B cell (primary cell): ENCODE data around the gene UNC13D. TPM values are rescaled to one million over a fixed set of nuclear protein-coding genes. Genes with fewer than 3 reads are reported as not detected.

ENCODE experiments used
- ATAC-seq: fragments of 200-7000 bp; cut with Tn5 transposase; one replicate; pipeline ENCODE4 v1.10.0; 2021; ENCODE audit warnings: low read depth, mild to moderate bottlenecking, moderate number of reproducible peaks, moderate library complexity
- CTCF ChIA-PET: fragments of 350-600 bp; sonication (Branson Sonifier 250); formaldehyde crosslinking; loops from one replicate; lab custom pipeline; 2021; ENCODE audit warnings: antibody characterized with exemption, inconsistent platforms; lab: Charles Lee
- POLR2A ChIA-PET: fragments of 350-600 bp; sonication (Branson Sonifier 250); formaldehyde crosslinking; loops from one replicate; lab custom pipeline; 2021; ENCODE audit warnings: antibody characterized with exemption; lab: Charles Lee
- DNase-seq: peaks from one replicate; pipeline ENCODE4 v3.0.0; 2013
- H2AFZ ChIP-seq: 2 replicates; pipeline ENCODE4 v1.6.1; 2012; ENCODE audit warnings: mild to moderate bottlenecking, low read depth, low read length; ENCODE audit not compliant: insufficient read depth, poor library complexity, severe bottlenecking
- H3K27ac ChIP-seq, 2 donors: 1 replicate in 1 of 2; 2 replicates in 1 of 2; pipeline ENCODE4 v1.5.1; 2012 to 2013; ENCODE audit warnings: low read length in 2 of 2, mild to moderate bottlenecking in 2 of 2, moderate library complexity in 1 of 2
- H3K27me3 ChIP-seq, 4 experiments: fragments of 200-600 bp in 1 of 4; sonication (generic) in 1 of 4; replicated peaks in 1 of 4; 1 replicate in 2 of 4; 2 replicates in 2 of 4; pipeline versions ENCODE4 v1.6.1 to v1.7.0; 2013 to 2016; ENCODE audit warnings: low read length in 3 of 4, mild to moderate bottlenecking in 2 of 4, mixed read lengths in 1 of 4, moderate library complexity in 1 of 4; ENCODE audit not compliant: insufficient read depth in 4 of 4, control insufficient read depth in 3 of 4; ENCODE audit errors: control extremely low read depth in 1 of 4
- H3K36me3 ChIP-seq, 2 experiments: replicated peaks in 1 of 2; 1 replicate in 1 of 2; 2 replicates in 1 of 2; pipeline versions ENCODE4 v1.6.1 to v1.7.1; 2013; ENCODE audit warnings: low read length in 1 of 2; ENCODE audit not compliant: insufficient read depth in 2 of 2, control insufficient read depth in 1 of 2; ENCODE audit errors: control extremely low read depth in 1 of 2, extremely low read depth in 1 of 2
- H3K4me1 ChIP-seq, 2 donors: fragments of 200-600 bp in 1 of 2; sonication (generic) in 1 of 2; 1 replicate in 1 of 2; 2 replicates in 1 of 2; pipeline versions ENCODE4 v1.5.1 to v1.6.1; 2013 to 2017; ENCODE audit warnings: low read length in 2 of 2; ENCODE audit not compliant: control insufficient read depth in 2 of 2, insufficient read depth in 2 of 2
- H3K4me2 ChIP-seq: replicated peaks from 2 replicates; pipeline ENCODE3; 2012; ENCODE audit warnings: mild to moderate bottlenecking, low read depth, low read length; ENCODE audit not compliant: poor library complexity, severe bottlenecking
- H3K4me3 ChIP-seq, 5 experiments: fragments of 200-600 bp in 1 of 5; sonication (generic) in 1 of 5; 1 replicate in 3 of 5; 2 replicates in 2 of 5; pipeline versions ENCODE4 v1.5.1 to v1.7.0; 2011 to 2016; ENCODE audit warnings: low read length in 4 of 5, mild to moderate bottlenecking in 4 of 5, low read depth in 2 of 5, control low read depth in 1 of 5, moderate library complexity in 1 of 5; ENCODE audit not compliant: insufficient read depth in 1 of 5; ENCODE audit errors: control extremely low read depth in 1 of 5, extremely low read depth in 1 of 5
- H3K79me2 ChIP-seq: fragments of 200-600 bp; sonication (generic); one replicate; pipeline ENCODE4 v1.6.0; 2016; ENCODE audit warnings: low read length; ENCODE audit not compliant: control insufficient read depth, insufficient read depth
- H3K9ac ChIP-seq: fragments of 200-600 bp; sonication (generic); 2 replicates; pipeline ENCODE4 v1.6.1; 2017; ENCODE audit warnings: mild to moderate bottlenecking, low read length, moderate library complexity
- H3K9me3 ChIP-seq, 3 donors: one replicate each; pipeline versions ENCODE4 v1.6.1 to v1.7.1; 2013; ENCODE audit warnings: low read length in 2 of 3; ENCODE audit not compliant: control insufficient read depth in 2 of 3, insufficient read depth in 1 of 3; ENCODE audit errors: control extremely low read depth in 1 of 3
- H4K20me1 ChIP-seq: 2 replicates; pipeline ENCODE4 v1.6.0; 2012; ENCODE audit warnings: mild to moderate bottlenecking, low read length; ENCODE audit not compliant: insufficient read depth, control insufficient read depth, poor library complexity, severe bottlenecking
- H3K27ac Mint-ChIP-seq: one replicate; pipeline ENCODE4 v1.8.0; 2021; ENCODE audit warnings: mixed read lengths
- H3K27me3 Mint-ChIP-seq: one replicate; pipeline ENCODE4 v1.8.0; 2021; ENCODE audit warnings: mixed read lengths
- H3K4me1 Mint-ChIP-seq: one replicate; pipeline ENCODE4 v1.8.0; 2021; ENCODE audit warnings: mixed read lengths
- H3K4me3 Mint-ChIP-seq: one replicate; pipeline ENCODE4 v1.8.0; 2021; ENCODE audit warnings: mixed read lengths
- H3K9me3 Mint-ChIP-seq: one replicate; pipeline ENCODE4 v1.8.0; 2022; ENCODE audit warnings: mixed read lengths; ENCODE audit not compliant: insufficient read depth
- CTCF ChIP-seq: fragments of 200-600 bp; IDR thresholded peaks from one replicate; pipeline ENCODE4 v1.8.0; 2022; ENCODE audit warnings: antibody characterized with exemption, mild to moderate bottlenecking
- EZH2 ChIP-seq: IDR thresholded peaks from 2 replicates; pipeline ENCODE4 v1.6.1; 2012; ENCODE audit warnings: borderline replicate concordance, low read depth, mild to moderate bottlenecking, moderate library complexity, low read length; ENCODE audit not compliant: insufficient read depth, poor library complexity, severe bottlenecking
- WGBS: methylation state at CpG from one replicate; pipeline ENCODE4 v1.1.5; 2013; ENCODE audit warnings: missing lambda C conversion rate; ENCODE audit not compliant: insufficient coverage; 5-methylcytosine and 5-hydroxymethylcytosine counted together
- intact Hi-C: fragments of 100-400 bp; cut with micrococcal nuclease; formaldehyde crosslinking; loops from one replicate; pipeline ENCODE4 v1.10.0; 2022
- polyA plus RNA-seq: library from polyadenylated mRNA; depleted of rRNA; stranded (reverse); fragments of >200 nt; gene quantifications from 2 replicates; pipeline ENCODE4 v1.2.3, GENCODE V29; 2012
- total RNA-seq, 2 donors: library from RNA; stranded (reverse); fragments of 120-200 nt in 1 of 2; gene quantifications; 1 replicate in 1 of 2; 2 replicates in 1 of 2; pipeline versions ENCODE4 v1.2.3 to v1.2.4, GENCODE V29; 2013 to 2022

The UNC13D gene
- total and polyA plus RNA-seq, 2 donors (not counting 1 experiment from before 2014, with no cell fraction given) = 101 to 107 TPM

GRCh38 chr17:75827308-75828075 lies 16.7 kb downstream of the UNC13D start:
- H2AFZ ChIP-seq = peak overlapping the region; percentile 77
- no peaks in the 10 kb centered on the region for H3K79me2 ChIP-seq
- ChIA-PET CTCF (interaction anchor here (0.6 to 6.8 kb wide), 30 partner anchors 9 to 311 kb away, joined by 3 to 83 read pairs (median 4); partner anchors contain the start of genes GALK1, SMIM5, TRIM47 and TSEN54), POLR2A (interaction anchor here (0.7 to 1.9 kb wide), 7 partner anchors 18 to 80 kb away, joined by 3 to 8 read pairs (median 4); partner anchors contain the start of gene GALK1)
- H4K20me1 ChIP-seq = no peaks in the 10 kb centered on the region
- H3K4me1 Mint-ChIP-seq = peaks cover 18% of the 10 kb centered on the region
- H3K27me3 Mint-ChIP-seq = no peaks in the 10 kb centered on the region
- ATAC-seq = peak; percentile 83
- H3K9ac ChIP-seq = peak overlapping the region; percentile 45
- no peaks in the 10 kb centered on the region for H3K9me3 Mint-ChIP-seq
- H3K27me3 ChIP-seq = no peaks in the 10 kb centered on the region
- peak overlapping the region in 4 of 5 experiments; percentile 27 to 47 (median 36) for H3K4me3 ChIP-seq
- peaks cover 8 to 18% of the 10 kb centered on the region in 2 donors for H3K4me1 ChIP-seq
- peak overlapping the region; percentile 82 for H3K4me3 Mint-ChIP-seq
- H3K4me2 ChIP-seq = peak overlapping the region; percentile 75
- peak; percentile 80 for TF ChIP-seq CTCF
- TF ChIP-seq EZH2 = no peak
- H3K27ac ChIP-seq = peak overlapping the region; percentile 42 to 54
- peak; percentile 79 for DNase-seq
- no peaks in the 10 kb centered on the region for H3K9me3 ChIP-seq
- 60% methylated on average over 19 of the region's 21 CpGs for WGBS
- peak overlapping the region; percentile 86 for H3K27ac Mint-ChIP-seq
- intact Hi-C loops = loop anchor here (1.0 to 2.0 kb wide), 3 partner anchors 43 to 74 kb away; partner anchors contain the start of genes GALK1 and UNK
- H3K36me3 ChIP-seq = peaks cover 0 to 44% of the 10 kb centered on the region in 2 experiments
